SK-N-SH (cell line): ENCODE results near the gene KCNJ3. TPM values are rescaled to one million over a fixed set of nuclear protein-coding genes. Genes with fewer than 3 reads are reported as not detected.

Experiments
- CTCF ChIA-PET: fragments of 300-600, 350-600 bp; formaldehyde crosslinking; extraction: SDS; loops from one replicate; lab custom pipeline; 2021; lab: Yijun Ruan, JAX
- POLR2A ChIA-PET: fragments of 350-600 bp; sonication (Branson Sonifier 250); formaldehyde crosslinking; extraction: SDS; loops from one replicate; lab custom pipeline; 2020; ENCODE audit warnings: antibody characterized with exemption, inconsistent platforms; lab: Yijun Ruan, JAX
- DNase-seq: peaks from one replicate; pipeline ENCODE4 v3.0.0; 2012
- H2AFZ ChIP-seq: fragments of 200-600 bp; sonication (generic); 2 replicates; pipeline ENCODE4 v1.8.1; 2016; ENCODE audit warnings: antibody characterized with exemption, mild to moderate bottlenecking, low read depth
- H3F3A ChIP-seq: fragments of 200-600 bp; sonication (generic); replicated peaks from 2 replicates; pipeline ENCODE3; 2016; ENCODE audit warnings: antibody characterized with exemption, mild to moderate bottlenecking; ENCODE audit not compliant: insufficient read depth
- H3K27ac ChIP-seq, 2 experiments: fragments of 200-500 bp in 1 of 2; fragments of 200-600 bp in 1 of 2; sonication (Bioruptor generic) in 1 of 2; sonication (generic), shearing (Covaris generic) in 1 of 2; 2 replicates each; pipeline versions ENCODE4 v1.5.1 to v1.6.1; 2014 to 2016; ENCODE audit warnings: low read depth in 2 of 2, inconsistent platforms in 1 of 2, low read length in 1 of 2, mild to moderate bottlenecking in 1 of 2, mixed read lengths in 1 of 2
- H3K27me3 ChIP-seq: fragments of 200-600 bp; sonication (generic), shearing (Covaris generic); 2 replicates; pipeline ENCODE4 v1.6.1; 2016; ENCODE audit warnings: mixed run types; ENCODE audit not compliant: insufficient read depth
- H3K36me3 ChIP-seq, 2 experiments: fragments of 200-500 bp in 1 of 2; fragments of 200-600 bp in 1 of 2; sonication (Bioruptor generic) in 1 of 2; sonication (generic) in 1 of 2; replicated peaks in 1 of 2; 2 replicates each; pipeline versions ENCODE3 to v1.5.1; 2014 to 2016; ENCODE audit warnings: low read length in 1 of 2, mild to moderate bottlenecking in 1 of 2; ENCODE audit not compliant: insufficient read depth in 2 of 2, control insufficient read depth in 1 of 2
- H3K4me1 ChIP-seq, 2 experiments: fragments of 200-500 bp in 1 of 2; fragments of 200-600 bp in 1 of 2; sonication (Bioruptor generic) in 1 of 2; sonication (generic), shearing (Covaris generic) in 1 of 2; 2 replicates each; pipeline versions ENCODE4 v1.5.1 to v1.6.1; 2014 to 2016; ENCODE audit warnings: low read depth in 1 of 2, low read length in 1 of 2, mixed run types in 1 of 2; ENCODE audit not compliant: insufficient read depth in 2 of 2, control insufficient read depth in 1 of 2
- H3K4me2 ChIP-seq: fragments of 200-600 bp; sonication (generic), shearing (Covaris generic); 2 replicates; pipeline ENCODE4 v1.6.1; 2017; ENCODE audit warnings: mixed run types
- H3K4me3 ChIP-seq, 2 experiments: fragments of 200-500 bp in 1 of 2; fragments of 200-600 bp in 1 of 2; sonication (Bioruptor generic) in 1 of 2; sonication (generic), shearing (Covaris generic) in 1 of 2; 2 replicates each; pipeline versions ENCODE4 v1.5.1 to v1.8.1; 2014 to 2016; ENCODE audit warnings: low read depth in 2 of 2, inconsistent platforms in 1 of 2, low read length in 1 of 2, mild to moderate bottlenecking in 1 of 2, mixed read lengths in 1 of 2, moderate library complexity in 1 of 2
- H3K79me2 ChIP-seq: fragments of 200-600 bp; sonication (generic); 2 replicates; pipeline ENCODE4 v1.8.1; 2017; ENCODE audit warnings: mild to moderate bottlenecking; ENCODE audit not compliant: insufficient read depth
- H3K9ac ChIP-seq: fragments of 200-600 bp; sonication (generic); 2 replicates; pipeline ENCODE4 v1.6.1; 2017; ENCODE audit warnings: mixed run types
- H3K9me2 ChIP-seq: fragments of 200-600 bp; sonication (generic); 2 replicates; pipeline ENCODE4 v1.6.1; 2017; ENCODE audit warnings: mixed run types
- H3K9me3 ChIP-seq: fragments of 200-600 bp; sonication (generic); 2 replicates; pipeline ENCODE4 v1.6.1; 2017; ENCODE audit warnings: mixed run types, mild to moderate bottlenecking, moderate library complexity
- H4K20me1 ChIP-seq: fragments of 200-600 bp; sonication (generic); 2 replicates; pipeline ENCODE4 v1.6.1; 2017; ENCODE audit warnings: mild to moderate bottlenecking, mixed run types; ENCODE audit not compliant: insufficient read depth
- CHD2 ChIP-seq: fragments of 150-350 bp; IDR thresholded peaks from 2 replicates; pipeline ENCODE4 v1.6.1; 2018; ENCODE audit warnings: low read length; ENCODE audit not compliant: partially characterized antibody
- EP300 ChIP-seq, 2 experiments: IDR thresholded peaks; 2 replicates each; pipeline versions ENCODE4 v1.4.0 to v1.6.1; 2012; ENCODE audit warnings: borderline replicate concordance in 1 of 2, low read depth in 1 of 2, low read length in 1 of 2
- EZH2phosphoT487 ChIP-seq: fragments of 200-600 bp; sonication (generic); IDR thresholded peaks from 2 replicates; pipeline ENCODE4 v1.6.1; 2017; ENCODE audit warnings: low read depth, mixed run types, mild to moderate bottlenecking, antibody characterized with exemption, moderate library complexity, borderline replicate concordance
- FOXM1 ChIP-seq: IDR thresholded peaks from 2 replicates; pipeline ENCODE4 v1.4.0; 2012; ENCODE audit warnings: low read depth, mild to moderate bottlenecking
- GATA2 ChIP-seq: sonication (generic); formaldehyde crosslinking; IDR thresholded peaks from 2 replicates; pipeline ENCODE4 v1.5.0; 2020; ENCODE audit warnings: mild to moderate bottlenecking, missing genetic modification reagents
- JUND ChIP-seq: IDR thresholded peaks from 2 replicates; pipeline ENCODE4 v1.4.0; 2012
- MEF2A ChIP-seq: IDR thresholded peaks from 2 replicates; pipeline ENCODE4 v1.4.0; 2012; ENCODE audit warnings: low read depth, borderline replicate concordance
- PBX3 ChIP-seq: IDR thresholded peaks from 2 replicates; pipeline ENCODE4; 2012
- POLR2AphosphoS5 ChIP-seq: IDR thresholded peaks from 2 replicates; pipeline ENCODE4 v1.6.1; 2012; ENCODE audit warnings: low read depth, low read length
- RCOR1 ChIP-seq: fragments of 150-350 bp; IDR thresholded peaks from 2 replicates; pipeline ENCODE4 v1.6.1; 2017; ENCODE audit warnings: antibody characterized with exemption, low read length
- RFX5 ChIP-seq: IDR thresholded peaks from 2 replicates; pipeline ENCODE4 v1.6.1; 2012; ENCODE audit warnings: mild to moderate bottlenecking, improper control_type of control experiment, low read length
- RXRA ChIP-seq: IDR thresholded peaks from 2 replicates; pipeline ENCODE4 v1.4.0; 2012; ENCODE audit warnings: low read depth, mild to moderate bottlenecking, borderline replicate concordance
- SIN3A ChIP-seq: IDR thresholded peaks from 2 replicates; pipeline ENCODE4 v1.6.1; 2012; ENCODE audit warnings: low read depth, mild to moderate bottlenecking, low read length, moderate library complexity, borderline replicate concordance
- TAF1 ChIP-seq: IDR thresholded peaks from 2 replicates; pipeline ENCODE4 v1.6.1; 2012; ENCODE audit warnings: low read depth, mild to moderate bottlenecking, low read length, moderate library complexity, borderline replicate concordance
- USF1 ChIP-seq: IDR thresholded peaks from 2 replicates; pipeline ENCODE4 v1.4.0; 2012; ENCODE audit warnings: low read depth, borderline replicate concordance
- polyA plus RNA-seq, 3 experiments: library from polyadenylated mRNA; depleted of rRNA; stranded (reverse); fragments of >200 nt; gene quantifications; 2 replicates each; pipeline ENCODE4 v1.2.3, GENCODE V29; 2012
- TF ChIP-seq, protein P1 (sequence below): IDR thresholded peaks from 2 replicates; pipeline ENCODE4 v1.6.1; 2012; ENCODE audit warnings: mild to moderate bottlenecking, low read depth, low read length, moderate library complexity
- TF ChIP-seq, protein P2 (sequence below): IDR thresholded peaks from 2 replicates; pipeline ENCODE4 v1.4.0; 2012; ENCODE audit warnings: low read depth, borderline replicate concordance
- TF ChIP-seq, protein P3 (sequence below): fragments of 150-350 bp; IDR thresholded peaks from 2 replicates; pipeline ENCODE4 v1.6.1; 2017; ENCODE audit warnings: antibody characterized with exemption, low read length, low read depth, borderline replicate concordance
- TF ChIP-seq, protein P4 (sequence below): fragments of 150-350 bp; IDR thresholded peaks from 2 replicates; pipeline ENCODE4 v1.6.1; 2016; ENCODE audit warnings: mild to moderate bottlenecking, low read depth, low read length

Gene KCNJ3
- polyA plus RNA-seq, 1 of the 3 experiments (the other 2 are of a cell fraction): not detected

- H3K9ac ChIP-seq: no peak overlapping the region
- CTCF ChIA-PET: no interaction called here
- no peaks in the 10 kb centered on the region for H3K9me2 ChIP-seq
- no peak overlapping the region for H3K27ac ChIP-seq
- H3K79me2 ChIP-seq: no peaks in the 10 kb centered on the region
- TF ChIP-seq, protein P1, sequence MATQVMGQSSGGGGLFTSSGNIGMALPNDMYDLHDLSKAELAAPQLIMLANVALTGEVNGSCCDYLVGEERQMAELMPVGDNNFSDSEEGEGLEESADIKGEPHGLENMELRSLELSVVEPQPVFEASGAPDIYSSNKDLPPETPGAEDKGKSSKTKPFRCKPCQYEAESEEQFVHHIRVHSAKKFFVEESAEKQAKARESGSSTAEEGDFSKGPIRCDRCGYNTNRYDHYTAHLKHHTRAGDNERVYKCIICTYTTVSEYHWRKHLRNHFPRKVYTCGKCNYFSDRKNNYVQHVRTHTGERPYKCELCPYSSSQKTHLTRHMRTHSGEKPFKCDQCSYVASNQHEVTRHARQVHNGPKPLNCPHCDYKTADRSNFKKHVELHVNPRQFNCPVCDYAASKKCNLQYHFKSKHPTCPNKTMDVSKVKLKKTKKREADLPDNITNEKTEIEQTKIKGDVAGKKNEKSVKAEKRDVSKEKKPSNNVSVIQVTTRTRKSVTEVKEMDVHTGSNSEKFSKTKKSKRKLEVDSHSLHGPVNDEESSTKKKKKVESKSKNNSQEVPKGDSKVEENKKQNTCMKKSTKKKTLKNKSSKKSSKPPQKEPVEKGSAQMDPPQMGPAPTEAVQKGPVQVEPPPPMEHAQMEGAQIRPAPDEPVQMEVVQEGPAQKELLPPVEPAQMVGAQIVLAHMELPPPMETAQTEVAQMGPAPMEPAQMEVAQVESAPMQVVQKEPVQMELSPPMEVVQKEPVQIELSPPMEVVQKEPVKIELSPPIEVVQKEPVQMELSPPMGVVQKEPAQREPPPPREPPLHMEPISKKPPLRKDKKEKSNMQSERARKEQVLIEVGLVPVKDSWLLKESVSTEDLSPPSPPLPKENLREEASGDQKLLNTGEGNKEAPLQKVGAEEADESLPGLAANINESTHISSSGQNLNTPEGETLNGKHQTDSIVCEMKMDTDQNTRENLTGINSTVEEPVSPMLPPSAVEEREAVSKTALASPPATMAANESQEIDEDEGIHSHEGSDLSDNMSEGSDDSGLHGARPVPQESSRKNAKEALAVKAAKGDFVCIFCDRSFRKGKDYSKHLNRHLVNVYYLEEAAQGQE: no peak
- TF ChIP-seq USF1: no peak
- no peak for TF ChIP-seq EZH2phosphoT487
- TF ChIP-seq EP300 (IDR thresholded peaks at IDR 0.05; ENCODE audit: borderline replicate concordance in 1 of 2, low read depth in 1 of 2, low read length in 1 of 2): no peak
- TF ChIP-seq JUND: no peak
- TF ChIP-seq RCOR1: no peak
- no peak for TF ChIP-seq CHD2
- TF ChIP-seq RXRA: no peak
- no peak for TF ChIP-seq PBX3
- TF ChIP-seq, protein P2, sequence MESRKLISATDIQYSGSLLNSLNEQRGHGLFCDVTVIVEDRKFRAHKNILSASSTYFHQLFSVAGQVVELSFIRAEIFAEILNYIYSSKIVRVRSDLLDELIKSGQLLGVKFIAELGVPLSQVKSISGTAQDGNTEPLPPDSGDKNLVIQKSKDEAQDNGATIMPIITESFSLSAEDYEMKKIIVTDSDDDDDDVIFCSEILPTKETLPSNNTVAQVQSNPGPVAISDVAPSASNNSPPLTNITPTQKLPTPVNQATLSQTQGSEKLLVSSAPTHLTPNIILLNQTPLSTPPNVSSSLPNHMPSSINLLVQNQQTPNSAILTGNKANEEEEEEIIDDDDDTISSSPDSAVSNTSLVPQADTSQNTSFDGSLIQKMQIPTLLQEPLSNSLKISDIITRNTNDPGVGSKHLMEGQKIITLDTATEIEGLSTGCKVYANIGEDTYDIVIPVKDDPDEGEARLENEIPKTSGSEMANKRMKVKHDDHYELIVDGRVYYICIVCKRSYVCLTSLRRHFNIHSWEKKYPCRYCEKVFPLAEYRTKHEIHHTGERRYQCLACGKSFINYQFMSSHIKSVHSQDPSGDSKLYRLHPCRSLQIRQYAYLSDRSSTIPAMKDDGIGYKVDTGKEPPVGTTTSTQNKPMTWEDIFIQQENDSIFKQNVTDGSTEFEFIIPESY: no peak
- TF ChIP-seq RFX5: no peak
- no peak for TF ChIP-seq MEF2A
- TF ChIP-seq, protein P3, sequence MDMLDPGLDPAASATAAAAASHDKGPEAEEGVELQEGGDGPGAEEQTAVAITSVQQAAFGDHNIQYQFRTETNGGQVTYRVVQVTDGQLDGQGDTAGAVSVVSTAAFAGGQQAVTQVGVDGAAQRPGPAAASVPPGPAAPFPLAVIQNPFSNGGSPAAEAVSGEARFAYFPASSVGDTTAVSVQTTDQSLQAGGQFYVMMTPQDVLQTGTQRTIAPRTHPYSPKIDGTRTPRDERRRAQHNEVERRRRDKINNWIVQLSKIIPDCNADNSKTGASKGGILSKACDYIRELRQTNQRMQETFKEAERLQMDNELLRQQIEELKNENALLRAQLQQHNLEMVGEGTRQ: no peak
- TF ChIP-seq SIN3A: no peak
- TF ChIP-seq GATA2 (CRISPR knock-in tag): no peak
- no peak for TF ChIP-seq FOXM1
- TF ChIP-seq TAF1: no peak
- TF ChIP-seq, protein P4, sequence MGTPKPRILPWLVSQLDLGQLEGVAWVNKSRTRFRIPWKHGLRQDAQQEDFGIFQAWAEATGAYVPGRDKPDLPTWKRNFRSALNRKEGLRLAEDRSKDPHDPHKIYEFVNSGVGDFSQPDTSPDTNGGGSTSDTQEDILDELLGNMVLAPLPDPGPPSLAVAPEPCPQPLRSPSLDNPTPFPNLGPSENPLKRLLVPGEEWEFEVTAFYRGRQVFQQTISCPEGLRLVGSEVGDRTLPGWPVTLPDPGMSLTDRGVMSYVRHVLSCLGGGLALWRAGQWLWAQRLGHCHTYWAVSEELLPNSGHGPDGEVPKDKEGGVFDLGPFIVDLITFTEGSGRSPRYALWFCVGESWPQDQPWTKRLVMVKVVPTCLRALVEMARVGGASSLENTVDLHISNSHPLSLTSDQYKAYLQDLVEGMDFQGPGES: no peak
- no peak for TF ChIP-seq POLR2AphosphoS5
- H3F3A ChIP-seq: no peaks in the 10 kb centered on the region
- no peaks in the 10 kb centered on the region for H3K36me3 ChIP-seq
- H3K27me3 ChIP-seq: no peaks in the 10 kb centered on the region
- H3K9me3 ChIP-seq: no peaks in the 10 kb centered on the region
- no peak overlapping the region for H3K4me2 ChIP-seq
- H3K4me3 ChIP-seq: no peak overlapping the region
- POLR2A ChIA-PET: no interaction called here
- H2AFZ ChIP-seq: no peak overlapping the region
- H3K4me1 ChIP-seq: no peaks in the 10 kb centered on the region
- DNase-seq: no peak
- H4K20me1 ChIP-seq: no peaks in the 10 kb centered on the region
Measured at GRCh38 chr2:154655499-154655898, 43.0 kb upstream of the KCNJ3 start.
